NCI-H146 (cell line): ENCODE results near the gene HBE1.

ENCODE experiments used
- DNase-seq: peaks from one replicate; lab custom pipeline; 2025; lab: John Stamatoyannopoulos, UW

The HBE1 gene

DNA sequence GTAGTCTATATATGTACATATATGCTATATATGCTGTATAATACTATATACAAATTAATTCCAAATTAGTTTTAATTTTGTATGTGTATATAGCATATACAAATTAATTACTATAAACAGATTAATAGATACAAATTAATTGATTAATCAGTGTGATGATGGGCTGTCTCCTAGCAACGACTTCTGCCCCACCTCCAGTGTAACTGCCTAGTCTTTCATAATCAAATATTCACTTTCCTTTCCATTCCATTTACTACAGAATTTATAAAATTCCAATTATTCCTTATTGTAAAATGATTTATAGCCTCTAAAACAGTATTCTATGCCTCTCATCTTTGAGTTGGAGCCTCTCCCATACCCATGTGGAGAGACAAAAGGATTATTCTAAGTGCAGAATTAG is 36.4 kb downstream of the HBE1 start:
- DNase-seq, result no peak

GRCh38 chr11:5232821-5233220 is 36.9 kb downstream of the HBE1 start:
- no peak for DNase-seq

GRCh38 chr11:5232176-5232575 is 37.6 kb downstream of the HBE1 start:
- no peak for DNase-seq

GRCh38 chr11:5231111-5231510 is 38.6 kb downstream of the HBE1 start:
- DNase-seq, result no peak

DNA sequence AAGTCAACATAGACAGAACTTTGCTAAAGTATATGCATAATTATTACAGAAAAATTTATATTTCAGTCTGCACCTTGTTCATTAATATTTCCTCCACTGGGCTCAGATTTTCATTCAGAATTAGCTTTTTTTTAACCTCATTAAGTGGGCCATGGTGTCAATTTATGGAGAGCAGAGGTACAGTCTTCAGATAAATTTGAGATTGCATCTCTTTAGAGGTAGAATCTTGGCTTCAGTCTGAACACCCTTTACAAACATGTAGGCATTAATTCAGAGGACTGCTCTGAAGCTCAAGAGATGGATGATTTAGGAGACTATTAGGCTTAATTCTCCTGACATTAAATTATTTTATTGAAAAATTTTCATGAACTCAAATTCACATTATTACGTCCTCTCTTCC is 39.5 kb downstream of the HBE1 start:
- no peak for DNase-seq

- no peak for DNase-seq
Observed at GRCh38 chr11:5229796-5230195, 39.9 kb downstream of the HBE1 start.

DNA sequence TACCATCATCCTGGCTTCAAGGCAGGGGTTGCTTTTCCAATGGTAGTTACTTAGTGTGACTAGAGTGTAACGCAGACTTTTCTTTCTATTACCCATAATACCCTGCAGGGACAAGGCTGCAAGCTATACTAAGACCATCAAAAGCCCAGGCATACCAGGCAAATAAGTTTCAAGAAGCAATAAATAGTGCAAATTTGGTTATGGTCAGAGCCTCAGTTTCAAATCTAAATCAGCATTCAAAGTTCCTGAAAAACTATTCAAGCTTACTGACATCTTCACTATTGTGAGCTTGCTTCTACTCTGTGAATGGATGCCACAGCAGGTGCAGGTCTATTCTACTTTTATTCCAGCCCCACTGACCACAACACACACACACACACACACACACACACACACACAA is 40.4 kb downstream of the HBE1 start:
- no peak for DNase-seq

DNA sequence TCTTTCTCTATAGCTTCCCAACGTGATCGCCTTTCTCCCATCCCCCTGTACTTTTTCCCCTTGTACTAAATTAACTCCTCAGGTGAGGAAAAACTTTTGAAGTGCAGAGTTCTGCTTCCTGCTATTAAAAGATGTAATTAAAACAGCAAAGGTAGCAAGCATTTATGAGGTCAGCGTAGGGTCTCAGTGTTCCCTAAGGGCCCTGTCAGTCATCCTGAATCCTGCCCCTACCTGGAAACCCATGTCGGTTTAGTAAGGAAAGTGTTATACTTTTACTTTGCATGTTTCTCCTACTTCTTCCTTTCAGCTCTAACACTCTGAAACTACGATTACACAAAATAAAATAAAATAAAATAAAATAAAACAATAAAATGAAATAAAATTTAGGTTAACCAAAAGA is 41.6 kb downstream of the HBE1 start:
- DNase-seq, result no peak

DNA sequence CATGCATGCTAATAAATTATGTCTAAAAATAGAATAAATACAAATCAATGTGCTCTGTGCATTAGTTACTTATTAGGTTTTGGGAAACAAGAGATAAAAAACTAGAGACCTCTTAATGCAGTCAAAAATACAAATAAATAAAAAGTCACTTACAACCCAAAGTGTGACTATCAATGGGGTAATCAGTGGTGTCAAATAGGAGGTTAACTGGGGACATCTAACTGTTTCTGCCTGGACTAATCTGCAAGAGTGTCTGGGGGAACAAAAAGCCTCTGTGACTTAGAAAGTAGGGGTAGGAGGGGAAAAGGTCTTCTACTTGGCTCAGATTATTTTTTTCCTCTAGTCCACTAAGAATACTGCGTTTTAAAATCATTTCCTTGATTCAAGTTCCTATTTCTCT is 42.1 kb downstream of the HBE1 start:
- DNase-seq, result no peak

DNA sequence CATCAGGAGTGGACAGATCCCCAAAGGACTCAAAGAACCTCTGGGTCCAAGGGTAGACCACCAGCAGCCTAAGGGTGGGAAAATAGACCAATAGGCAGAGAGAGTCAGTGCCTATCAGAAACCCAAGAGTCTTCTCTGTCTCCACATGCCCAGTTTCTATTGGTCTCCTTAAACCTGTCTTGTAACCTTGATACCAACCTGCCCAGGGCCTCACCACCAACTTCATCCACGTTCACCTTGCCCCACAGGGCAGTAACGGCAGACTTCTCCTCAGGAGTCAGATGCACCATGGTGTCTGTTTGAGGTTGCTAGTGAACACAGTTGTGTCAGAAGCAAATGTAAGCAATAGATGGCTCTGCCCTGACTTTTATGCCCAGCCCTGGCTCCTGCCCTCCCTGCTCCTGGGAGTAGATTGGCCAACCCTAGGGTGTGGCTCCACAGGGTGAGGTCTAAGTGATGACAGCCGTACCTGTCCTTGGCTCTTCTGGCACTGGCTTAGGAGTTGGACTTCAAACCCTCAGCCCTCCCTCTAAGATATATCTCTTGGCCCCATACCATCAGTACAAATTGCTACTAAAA is 42.9 kb downstream of the HBE1 start, which contains the start of gene HBB:
Gene HBB (minus strand): TSS at position 340 of the 579 bp plus-strand sequence. CDS start 50 bp downstream, at position 290.
- DNase-seq, result no peak

- DNase-seq, result no peak
Observed at GRCh38 chr11:5225480-5225871, 44.3 kb downstream of the HBE1 start.

- DNase-seq, result no peak
Observed at GRCh38 chr11:5224538-5225479, 44.9 kb downstream of the HBE1 start.

- DNase-seq, result no peak
Observed at GRCh38 chr11:5223686-5224085, 46.1 kb downstream of the HBE1 start.

- no peak for DNase-seq
Observed at GRCh38 chr11:5223146-5223545, 46.6 kb downstream of the HBE1 start.
